HG03060 (cell line): ENCODE results near the gene POP4.
"Not testable (repeated sequence)": the region's sequence is repeated elsewhere in the genome, so short reads cannot be mapped to it uniquely, and the experiment has no call there.

ENCODE experiments used
- ATAC-seq: cut with Tn5 transposase; IDR thresholded peaks from one replicate; pipeline ENCODE4 v1.9.1; 2021; ENCODE audit warnings: low read depth, moderate number of reproducible peaks; ENCODE audit not compliant: unreplicated experiment

POP4 gene

GRCh38 chr19:29605653-29606419, at the start of gene POP4:
TSS of gene POP4 (plus strand) at chr19:29606283. CDS start at chr19:29606319, 36 bp downstream.
- peak; percentile 42 for ATAC-seq

DNA sequence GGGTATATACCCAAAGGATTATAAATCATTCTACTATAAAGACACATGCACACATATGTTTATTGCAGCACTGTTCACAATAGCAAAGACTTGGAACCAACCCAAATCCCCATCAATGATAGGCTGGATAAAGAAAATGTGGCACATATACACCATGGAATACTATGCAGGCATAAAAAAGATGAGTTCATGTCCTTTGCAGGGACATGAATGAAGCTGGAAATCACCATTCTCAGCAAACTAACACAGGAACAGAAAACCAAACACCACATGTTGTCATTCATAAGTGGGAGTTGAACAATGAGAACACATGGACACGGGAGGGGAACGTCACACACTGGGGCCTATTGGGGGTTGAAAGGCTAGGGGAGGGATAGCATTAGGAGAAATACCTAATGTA, 47.0 kb upstream of the POP4 start:
- ATAC-seq: not testable (repeated sequence)

- ATAC-seq: no peak
These were observed 46.3 kb upstream of the POP4 start for GRCh38 chr19:29559743-29560142.

- no peak for ATAC-seq
These were observed 45.6 kb upstream of the POP4 start for GRCh38 chr19:29560313-29561075.

DNA sequence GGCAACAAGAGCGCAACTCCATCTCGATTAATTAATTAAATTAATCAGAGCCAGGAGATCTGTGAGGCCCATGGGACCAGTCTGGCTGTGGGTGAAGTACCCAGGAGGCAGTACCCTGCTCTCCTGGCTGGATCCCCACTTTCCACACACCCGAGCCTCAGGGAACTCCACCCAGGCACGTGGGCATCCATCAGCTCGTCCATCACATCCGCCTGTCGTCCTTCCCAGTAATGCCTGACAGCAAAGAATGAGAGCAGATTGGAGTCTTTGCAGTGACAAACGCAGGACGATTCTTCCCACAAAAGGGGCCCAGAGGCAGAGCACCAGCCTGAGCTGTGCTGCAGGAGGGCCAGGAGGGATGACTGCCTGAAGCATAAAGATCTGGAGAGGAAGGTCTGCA, 44.5 kb upstream of the POP4 start:
- ATAC-seq: no peak

DNA sequence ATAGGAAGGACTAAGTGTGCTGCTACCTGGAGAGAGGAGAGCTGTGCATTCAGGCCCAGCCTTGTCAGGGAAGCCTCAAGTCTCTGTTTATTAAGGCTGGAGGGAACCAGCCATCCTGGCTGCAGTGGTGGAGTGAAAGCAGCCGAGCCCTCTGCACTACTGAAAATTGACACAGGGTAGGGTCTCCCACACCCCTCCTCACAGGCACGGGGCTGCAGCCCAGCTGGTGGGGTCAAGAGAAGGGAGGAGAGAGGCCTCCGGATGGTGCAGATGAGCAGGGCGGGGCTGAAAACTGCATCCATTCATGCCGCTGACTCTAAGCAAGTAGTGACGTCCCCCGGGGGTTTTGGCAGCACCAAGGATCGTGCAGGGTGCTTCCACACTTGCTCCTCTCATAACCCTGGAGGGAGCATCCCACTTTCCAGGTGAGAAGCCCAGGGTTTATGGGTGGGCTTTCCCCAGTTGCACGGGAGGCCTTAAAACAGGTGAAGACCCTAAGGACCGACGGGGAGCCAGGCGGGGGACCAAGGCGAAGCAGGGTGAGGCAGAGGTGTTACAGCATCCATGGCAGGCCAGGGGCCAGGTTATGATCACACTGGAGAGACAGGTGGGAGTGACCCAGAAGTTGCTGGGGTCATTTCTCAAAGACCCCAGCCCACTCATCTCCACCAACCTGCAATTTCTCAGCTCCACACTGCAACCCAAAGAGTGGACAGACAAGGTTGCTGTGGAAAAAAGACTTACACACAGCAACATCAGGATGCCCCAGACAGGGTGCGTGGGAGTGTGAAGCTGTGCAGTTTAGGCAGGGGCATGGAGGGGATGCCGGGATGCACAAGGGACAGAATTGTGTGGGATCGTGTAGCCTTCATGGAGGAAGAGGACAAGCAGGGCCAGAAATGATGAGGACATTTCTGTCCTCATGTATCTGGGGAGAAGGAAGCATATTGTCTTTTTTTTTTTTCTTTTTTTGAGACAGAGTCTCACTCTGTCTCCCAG, 43.5 kb upstream of the POP4 start:
- no peak for ATAC-seq

GRCh38 chr19:29563486-29564101, 42.5 kb upstream of the POP4 start:
- ATAC-seq: no peak

DNA sequence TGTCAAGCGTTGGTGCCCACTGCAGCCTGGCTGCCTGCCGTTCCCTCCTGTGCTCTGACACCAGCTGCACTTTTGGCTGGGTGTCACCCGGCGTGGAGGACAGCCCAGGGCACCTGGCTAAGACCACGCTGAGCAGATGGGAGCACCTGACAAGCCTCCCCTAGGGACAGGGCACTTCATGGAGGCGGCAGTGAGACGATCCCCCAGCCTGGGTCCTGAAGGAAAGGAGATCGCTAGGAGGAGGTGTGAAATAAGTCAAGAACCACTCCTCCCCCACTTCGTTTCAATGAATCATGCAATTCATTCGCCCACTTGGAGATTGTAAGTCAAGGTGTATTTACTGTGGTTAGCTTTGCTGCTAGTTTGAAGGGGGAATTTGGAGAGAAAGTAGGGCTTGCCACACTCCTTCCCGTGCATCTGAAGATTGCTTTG, 41.5 kb upstream of the POP4 start:
- ATAC-seq: no peak

DNA sequence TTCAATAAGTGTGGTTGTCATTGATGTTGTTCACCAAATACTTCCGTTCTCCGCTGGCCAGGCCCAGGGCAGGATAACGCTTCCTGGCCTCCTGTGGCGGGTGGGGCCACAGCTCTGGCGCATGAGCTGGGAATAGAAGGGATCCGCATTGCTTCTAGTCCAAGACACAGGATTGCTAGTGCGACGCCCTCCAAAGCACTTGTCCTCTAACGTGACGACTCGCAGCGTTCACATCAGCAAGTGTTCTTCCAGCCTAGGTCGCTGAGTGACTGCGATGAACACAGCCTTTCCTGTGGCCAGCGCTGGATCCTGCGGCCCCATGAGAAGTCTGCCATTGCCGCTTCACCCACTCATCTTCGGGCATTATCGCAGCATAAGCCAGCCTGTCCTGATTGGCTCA, 40.9 kb upstream of the POP4 start:
- no peak for ATAC-seq

- no peak for ATAC-seq
These were observed 39.5 kb upstream of the POP4 start for GRCh38 chr19:29566496-29567054.

- ATAC-seq: no peak
These were observed 38.6 kb upstream of the POP4 start for GRCh38 chr19:29567366-29567915.

DNA sequence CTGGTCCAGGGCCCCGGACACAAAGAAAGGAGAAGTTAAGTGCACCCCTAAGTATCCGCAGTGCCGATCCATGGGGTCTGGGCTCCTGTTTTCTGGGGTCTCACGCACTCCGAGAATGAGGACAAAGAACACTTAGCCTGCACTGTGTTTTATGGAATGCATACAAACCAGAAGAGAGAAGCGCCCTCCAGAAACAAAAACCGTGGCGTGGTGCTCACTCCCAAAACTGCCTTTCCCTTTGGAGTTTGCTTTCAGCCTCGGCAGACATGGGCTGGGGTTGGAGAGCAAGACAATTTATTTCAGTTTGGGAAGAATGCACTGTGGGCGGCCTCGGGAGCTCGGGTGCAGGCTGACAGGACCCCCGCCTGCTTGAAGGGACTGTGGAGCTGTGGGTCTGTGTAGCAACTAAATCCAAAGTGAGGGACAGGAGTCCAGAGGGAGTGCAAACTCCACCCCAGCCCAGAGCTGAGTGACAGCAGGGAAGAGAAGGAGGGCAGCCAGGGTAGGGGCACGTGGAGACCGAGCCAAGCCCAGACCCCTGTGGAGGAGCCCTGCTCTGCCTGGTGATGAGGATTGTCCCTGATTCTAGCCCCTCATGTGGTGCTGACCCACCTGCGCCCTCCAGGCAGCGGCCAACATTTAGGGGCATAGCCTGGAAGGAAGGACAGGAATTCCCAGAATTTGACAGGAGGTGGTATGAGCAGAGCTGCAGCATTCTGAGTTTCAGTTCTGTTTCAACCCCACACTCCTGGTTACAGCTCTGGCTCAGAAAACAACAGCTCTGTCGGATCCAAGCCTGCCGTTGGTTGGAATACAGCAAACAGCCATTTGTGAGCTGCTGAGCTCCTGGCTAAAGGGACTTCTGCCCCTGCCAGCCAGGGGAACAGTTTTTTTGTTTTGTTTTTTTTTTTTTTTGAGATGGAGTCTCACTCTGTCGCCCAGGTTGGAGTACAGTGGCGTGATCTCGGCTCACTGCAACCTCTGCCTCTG, 37.8 kb upstream of the POP4 start:
- no peak for ATAC-seq

GRCh38 chr19:29569038-29569911, 36.8 kb upstream of the POP4 start:
- ATAC-seq: no peak

DNA sequence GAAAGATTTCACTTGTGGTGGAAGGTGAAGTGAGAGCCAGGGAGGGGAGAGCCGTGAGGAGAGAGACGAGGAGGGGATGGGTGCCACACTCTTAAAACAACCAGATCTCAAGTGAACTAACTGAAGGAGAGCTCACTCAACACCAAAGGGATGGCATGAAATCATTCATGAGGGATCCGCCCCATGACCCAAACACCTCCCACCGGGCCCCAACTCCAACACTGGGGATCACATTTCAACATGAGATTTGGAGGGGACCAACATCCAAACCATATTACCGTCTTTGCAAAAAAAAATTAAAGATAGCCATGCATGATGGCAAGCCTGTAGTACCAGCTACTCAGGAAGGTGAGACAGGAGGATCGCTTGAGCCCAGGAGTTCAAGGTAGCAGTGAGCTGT, 34.9 kb upstream of the POP4 start:
- ATAC-seq: no peak

GRCh38 chr19:29573486-29573885, 32.6 kb upstream of the POP4 start:
- ATAC-seq: no peak

GRCh38 chr19:29574510-29574909, 31.6 kb upstream of the POP4 start:
- ATAC-seq: no peak

- no peak for ATAC-seq
These were observed 30.0 kb upstream of the POP4 start for GRCh38 chr19:29576046-29576606.
